Spinal cord (tissue), 10 donors: ENCODE results near the gene GLS. TPM values are rescaled to one million over a fixed set of nuclear protein-coding genes. Genes with fewer than 3 reads are reported as not detected.
"Not testable (repeated sequence)": the region's sequence is repeated elsewhere in the genome, so short reads cannot be mapped to it uniquely, and the experiment has no call there.

Experiments
- DNase-seq, 6 donors: peaks; one replicate each; pipeline versions ENCODE4 v3.0.0 to v3.0.0-alpha.2; 2013 to 2015; ENCODE audit warnings: low spot score in 6 of 6, low read depth in 4 of 6
- H3K27ac ChIP-seq: one replicate; pipeline ENCODE4 v1.5.1; 2013; ENCODE audit warnings: low read depth, low read length, control low read depth
- H3K27me3 ChIP-seq: one replicate; pipeline ENCODE4 v1.6.1; 2013; ENCODE audit warnings: low read length; ENCODE audit not compliant: control insufficient read depth, insufficient read depth
- H3K36me3 ChIP-seq: one replicate; pipeline ENCODE4 v1.6.1; 2013; ENCODE audit warnings: low read length; ENCODE audit not compliant: control insufficient read depth, insufficient read depth
- H3K4me1 ChIP-seq: one replicate; pipeline ENCODE4 v1.6.1; 2013; ENCODE audit warnings: low read length; ENCODE audit not compliant: control insufficient read depth, insufficient read depth
- H3K4me3 ChIP-seq: one replicate; pipeline ENCODE4 v1.5.1; 2013; ENCODE audit warnings: low read depth, low read length, control low read depth
- H3K9me3 ChIP-seq: one replicate; pipeline ENCODE4 v1.6.1; 2013; ENCODE audit warnings: low read length; ENCODE audit not compliant: control insufficient read depth, insufficient read depth
- WGBS: methylation state at CpG from one replicate; pipeline ENCODE4 v1.1.5; 2013; ENCODE audit warnings: missing lambda C conversion rate; ENCODE audit not compliant: insufficient coverage; 5-methylcytosine and 5-hydroxymethylcytosine counted together
- polyA plus RNA-seq, 2 donors: library from polyadenylated mRNA; unstranded; fragments of 120-200 nt; gene quantifications; one replicate each; pipeline ENCODE4 v1.2.1, GENCODE V29; 2013; ENCODE audit not compliant: insufficient read length in 2 of 2
- total RNA-seq, 2 donors: library from RNA; depleted of rRNA in 1 of 2; stranded (reverse); fragments of 120-200 nt in 1 of 2; fragments of >200 nt in 1 of 2; gene quantifications; one replicate each; pipeline versions ENCODE4 v1.2.3 to v1.2.4, GENCODE V29; 2013 to 2014
- donor health status: healthy.

GLS gene
- total and polyA plus RNA-seq, 4 donors: 76.4 to 178 (median 81.0) TPM

GRCh38 chr2:190841707-190842505, 38.7 kb upstream of the GLS start:
- Histone ChIP-seq H3K4me3 (no peak overlapping the region), H3K4me1 (no peaks in the 10 kb centered on the region), H3K27me3 (no peaks in the 10 kb centered on the region), H3K9me3 (no peaks in the 10 kb centered on the region), H3K27ac (no peak overlapping the region), H3K36me3 (no peaks in the 10 kb centered on the region)
- DNase-seq: peak in 1 of 6 donors; percentile 42
- 94% methylated on average over 5 of the region's 8 CpGs for WGBS

- Histone ChIP-seq H3K9me3 (no peaks in the 10 kb centered on the region), H3K36me3 (no peaks in the 10 kb centered on the region), H3K27ac (no peak overlapping the region), H3K4me1 (no peaks in the 10 kb centered on the region), H3K4me3 (no peak overlapping the region), H3K27me3 (no peaks in the 10 kb centered on the region)
- WGBS: no CpG with 5 or more reads among the region's 1 CpG
- no peak for DNase-seq
These were observed 38.0 kb upstream of the GLS start for GRCh38 chr2:190842606-190843104.

- Histone ChIP-seq H3K4me1 (no peaks in the 10 kb centered on the region), H3K36me3 (no peaks in the 10 kb centered on the region), H3K27me3 (no peaks in the 10 kb centered on the region), H3K9me3 (no peaks in the 10 kb centered on the region), H3K27ac (no peak overlapping the region), H3K4me3 (no peak overlapping the region)
- no CpG with 5 or more reads among the region's 3 CpGs for WGBS
- DNase-seq: no peak
These were observed 36.5 kb upstream of the GLS start for GRCh38 chr2:190843890-190844699.

- no peaks in the 10 kb centered on the region for H3K4me1 ChIP-seq
- WGBS: 92% methylated on average over 2 of the region's 4 CpGs
- H3K4me3 ChIP-seq: no peak overlapping the region
- no peaks in the 10 kb centered on the region for H3K9me3 ChIP-seq
- no peak overlapping the region for H3K27ac ChIP-seq
- no peak for DNase-seq
- H3K36me3 ChIP-seq: no peaks in the 10 kb centered on the region
- no peaks in the 10 kb centered on the region for H3K27me3 ChIP-seq
These were observed 35.8 kb upstream of the GLS start for GRCh38 chr2:190844700-190845401.

- 69% methylated on average over 4 of the region's 7 CpGs for WGBS
- H3K27me3 ChIP-seq: no peaks in the 10 kb centered on the region
- no peaks in the 10 kb centered on the region for H3K36me3 ChIP-seq
- H3K4me3 ChIP-seq: no peak overlapping the region
- no peak for DNase-seq
- no peak overlapping the region for H3K27ac ChIP-seq
- H3K9me3 ChIP-seq: no peaks in the 10 kb centered on the region
- H3K4me1 ChIP-seq: no peaks in the 10 kb centered on the region
These were observed 33.9 kb upstream of the GLS start for GRCh38 chr2:190846746-190847145.

- no peaks in the 10 kb centered on the region for H3K36me3 ChIP-seq
- no peak overlapping the region for H3K4me3 ChIP-seq
- no peaks in the 10 kb centered on the region for H3K4me1 ChIP-seq
- WGBS: no CpG with 5 or more reads among the region's 3 CpGs
- DNase-seq: no peak
- no peaks in the 10 kb centered on the region for H3K27me3 ChIP-seq
- H3K27ac ChIP-seq: no peak overlapping the region
- H3K9me3 ChIP-seq: no peaks in the 10 kb centered on the region
These were observed 33.0 kb upstream of the GLS start for GRCh38 chr2:190847504-190848081.

GRCh38 chr2:190849774-190850173, 30.8 kb upstream of the GLS start:
- no peak overlapping the region for H3K27ac ChIP-seq
- no peaks in the 10 kb centered on the region for H3K9me3 ChIP-seq
- no peak overlapping the region for H3K4me3 ChIP-seq
- no peaks in the 10 kb centered on the region for H3K27me3 ChIP-seq
- no peaks in the 10 kb centered on the region for H3K36me3 ChIP-seq
- WGBS: 100% methylated on average over 1 of the region's 2 CpGs
- no peaks in the 10 kb centered on the region for H3K4me1 ChIP-seq
- DNase-seq: no peak

- 92% methylated on average over 4 of the region's 4 CpGs for WGBS
- not testable (repeated sequence) for H3K4me1 ChIP-seq
These were observed 27.6 kb upstream of the GLS start for GRCh38 chr2:190853022-190853421.

More at GRCh38 chr2:190853022-190853421, 27.6 kb upstream of the GLS start:
- not testable (repeated sequence) for H3K4me3 ChIP-seq, DNase-seq, H3K27me3 ChIP-seq, H3K27ac ChIP-seq, H3K36me3 ChIP-seq, H3K9me3 ChIP-seq
